Hematopoietic multipotent progenitor cell treated with erythropoietin and hydrocortisone succinate and interleukin-3 and kit ligand, for 15 days (in vitro differentiated cells): ENCODE results near the gene CCDC73.
"Not testable (repeated sequence)": the region's sequence is repeated elsewhere in the genome, so short reads cannot be mapped to it uniquely, and the experiment has no call there.

Source experiments
- DNase-seq: peaks from one replicate; pipeline ENCODE4 v3.0.0-alpha.2; 2015; ENCODE audit warnings: low spot score

The CCDC73 gene

DNA sequence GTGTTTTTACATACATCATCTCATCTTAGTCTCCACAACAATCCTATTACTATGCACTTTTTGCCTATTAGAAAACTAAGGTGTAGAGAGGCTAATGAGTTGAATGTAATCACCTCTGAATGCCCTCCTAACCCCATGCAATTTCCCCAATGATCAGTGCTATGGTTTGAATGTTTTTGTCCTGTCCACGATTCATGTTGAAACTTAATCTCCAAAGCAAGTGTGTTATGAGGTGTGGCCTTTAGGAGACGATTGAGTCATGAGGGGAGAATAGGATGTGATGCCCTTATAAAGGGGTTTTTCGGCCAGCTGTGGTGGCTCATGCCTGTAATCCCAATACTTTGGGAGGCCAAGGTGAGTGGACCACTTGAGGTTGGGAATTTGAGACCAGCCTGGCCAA lies 2.0 kb upstream of the CCDC73 start:
- no peak for DNase-seq

- peak; percentile 60 for DNase-seq
These were observed 1.4 kb downstream of the CCDC73 start for GRCh38 chr11:32792948-32793475.

GRCh38 chr11:32792111-32792947 lies 2.1 kb downstream of the CCDC73 start:
- DNase-seq: no peak

DNA sequence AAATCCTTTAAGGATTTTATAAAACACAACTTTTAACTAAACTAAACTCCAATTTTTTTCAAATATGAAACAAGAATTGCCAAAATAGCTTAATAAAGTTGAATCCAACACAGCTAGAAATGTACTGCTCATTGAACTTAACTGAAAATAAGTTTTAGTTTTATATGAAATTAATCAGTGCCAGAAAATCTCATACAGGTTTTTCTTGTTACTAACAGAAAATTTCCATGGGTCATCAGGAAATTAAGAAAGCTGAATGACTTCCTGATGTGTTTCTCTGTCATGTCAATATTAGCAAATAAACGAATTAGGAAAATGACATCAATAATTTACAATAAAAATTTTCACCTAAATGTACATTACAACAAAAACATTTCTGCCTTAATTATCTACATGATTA lies 3.5 kb downstream of the CCDC73 start:
- no peak for DNase-seq

DNA sequence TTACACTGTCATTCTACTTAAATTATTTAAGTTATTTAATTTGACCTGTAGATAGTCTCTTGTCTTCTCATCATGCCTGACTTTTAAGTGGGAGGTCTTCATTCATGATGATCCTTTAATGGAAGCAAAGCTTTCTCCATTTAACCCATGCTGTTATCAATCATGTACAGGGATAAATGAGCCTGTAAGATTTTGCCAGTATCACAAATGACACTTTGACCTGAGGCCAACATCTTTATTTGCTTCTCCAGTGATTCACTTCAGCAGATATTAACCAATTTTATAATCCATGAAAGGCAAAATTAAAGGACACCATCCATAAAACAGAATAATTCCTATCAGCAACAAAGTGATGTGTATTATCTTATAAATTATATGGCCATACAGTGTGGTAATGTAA lies 7.7 kb downstream of the CCDC73 start:
- no peak for DNase-seq

- DNase-seq: no peak
These were observed 9.2 kb downstream of the CCDC73 start for GRCh38 chr11:32785262-32785661.

GRCh38 chr11:32781721-32782120 lies 12.7 kb downstream of the CCDC73 start:
- DNase-seq: no peak

DNA sequence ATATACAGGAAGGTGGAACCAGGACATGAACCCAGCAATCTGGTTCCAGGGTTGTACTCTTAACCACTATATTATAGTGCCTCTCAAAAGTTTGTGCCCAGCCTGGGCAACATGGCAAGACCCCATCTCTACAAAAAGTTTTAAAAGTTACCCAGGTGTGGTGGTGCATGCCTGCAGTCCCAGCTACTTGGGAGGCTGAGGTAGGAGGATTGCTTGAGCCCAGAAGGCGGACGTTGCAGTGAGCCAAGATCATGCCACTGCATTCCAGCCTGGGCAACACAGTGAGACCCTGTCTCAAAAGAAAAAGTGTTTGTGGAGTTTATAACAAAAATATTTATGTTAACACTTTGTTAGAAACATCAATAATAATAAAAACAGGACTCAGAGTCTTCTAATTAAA lies 13.6 kb downstream of the CCDC73 start:
- not testable (repeated sequence) for DNase-seq

- DNase-seq: no peak
These were observed 15.3 kb downstream of the CCDC73 start for GRCh38 chr11:32779136-32779535.

DNA sequence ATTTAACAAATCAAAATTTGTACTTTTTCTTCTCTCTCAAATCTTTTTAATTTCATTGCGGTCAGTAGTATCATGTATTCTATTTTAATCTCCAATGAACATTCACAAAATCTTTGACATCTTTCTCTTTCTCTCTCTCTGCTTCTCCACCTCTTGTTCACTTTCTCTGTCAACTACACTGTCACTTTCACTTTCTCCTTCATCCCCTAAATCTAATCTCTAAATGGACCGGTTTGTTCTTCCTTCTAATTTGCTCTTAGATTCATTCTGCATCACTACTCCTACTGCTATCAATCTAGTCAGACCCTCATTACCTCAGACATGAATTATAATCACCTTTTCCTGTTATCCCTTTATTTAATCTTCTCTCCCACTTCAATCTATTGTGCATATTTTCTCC lies 18.6 kb downstream of the CCDC73 start:
- DNase-seq: no peak

DNA sequence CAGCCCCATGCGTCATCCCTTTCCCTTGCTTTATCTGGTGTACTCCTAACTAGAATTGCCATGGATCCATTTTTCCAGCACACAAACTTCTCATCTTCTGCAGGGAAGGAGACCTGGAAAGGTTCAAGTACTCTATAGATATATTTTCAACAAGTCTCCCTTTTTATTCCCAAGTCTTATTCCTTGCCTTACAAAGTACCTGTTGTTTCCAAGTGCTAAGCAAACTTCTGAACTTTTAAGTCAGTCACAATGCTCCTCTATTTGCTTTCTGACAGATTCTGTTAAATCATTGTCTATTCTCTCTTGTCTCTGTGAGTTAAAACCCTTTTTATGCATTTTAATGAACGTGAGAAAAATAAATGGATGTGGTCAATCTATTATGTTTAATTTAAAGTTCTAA lies 20.4 kb downstream of the CCDC73 start:
- no peak for DNase-seq

DNA sequence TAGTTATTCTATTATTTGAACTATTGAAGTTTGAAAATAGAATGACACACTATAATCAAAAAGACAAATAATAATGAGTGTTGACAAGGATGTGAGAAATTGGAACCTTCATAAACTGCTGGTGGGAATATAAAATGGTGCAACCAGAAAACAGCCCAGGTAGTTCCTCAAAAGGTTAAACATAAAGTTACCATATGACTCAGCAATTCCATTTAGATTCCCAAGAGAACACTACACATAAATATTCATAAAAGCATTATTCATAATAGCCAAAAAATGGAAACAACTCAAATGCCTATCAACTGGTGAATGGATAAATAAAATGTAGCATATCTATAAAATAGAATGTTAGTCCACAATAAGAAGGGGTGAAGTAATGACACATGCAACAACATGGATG lies 21.7 kb downstream of the CCDC73 start:
- DNase-seq: no peak

DNA sequence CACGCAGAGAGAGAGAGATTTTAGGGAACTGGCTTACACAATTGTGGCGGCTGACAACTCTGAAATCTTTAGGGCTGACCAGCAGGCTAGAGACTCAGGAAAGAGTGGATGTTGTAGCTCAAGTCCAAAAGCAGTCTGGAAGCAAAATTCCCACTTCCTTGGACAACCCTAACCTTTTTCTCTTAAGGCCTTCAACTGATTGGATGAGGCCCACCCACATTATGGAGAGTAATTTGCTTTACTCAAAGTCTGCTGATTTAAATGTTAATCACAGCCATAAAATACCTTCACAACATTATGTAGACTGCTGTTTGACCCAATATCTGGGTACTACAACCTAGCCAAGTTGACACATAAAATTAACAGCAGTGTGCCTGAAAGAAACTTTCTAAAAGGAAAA lies 32.7 kb downstream of the CCDC73 start:
- DNase-seq: not testable (repeated sequence)

GRCh38 chr11:32758291-32758690 lies 36.2 kb downstream of the CCDC73 start:
- DNase-seq: no peak

- not testable (repeated sequence) for DNase-seq
These were observed 41.3 kb downstream of the CCDC73 start for GRCh38 chr11:32753181-32753580.

- DNase-seq: no peak
These were observed 42.5 kb downstream of the CCDC73 start for GRCh38 chr11:32752001-32752400.

- no peak for DNase-seq
These were observed 43.1 kb downstream of the CCDC73 start for GRCh38 chr11:32751381-32751780.

DNA sequence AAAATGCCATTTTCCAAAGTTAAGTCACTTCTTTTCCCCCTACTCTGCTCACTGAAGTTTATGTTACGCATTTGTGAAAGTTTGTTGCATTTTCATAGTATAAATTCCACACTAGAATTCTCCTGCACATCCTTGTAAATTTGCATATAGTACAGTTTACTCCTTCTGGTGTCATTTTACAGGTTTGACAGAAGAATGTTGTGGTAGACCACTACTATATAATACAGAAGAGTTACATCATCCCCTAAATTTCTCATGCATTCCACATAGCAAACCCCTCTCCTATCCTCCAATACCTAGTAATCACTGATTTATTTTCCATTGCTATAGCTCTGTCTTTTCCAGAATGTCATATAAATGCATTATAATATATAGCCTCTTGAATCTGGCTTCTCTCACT lies 64.5 kb downstream of the CCDC73 start:
- no peak for DNase-seq

GRCh38 chr11:32723332-32723731 lies 71.1 kb downstream of the CCDC73 start:
- DNase-seq: no peak

DNA sequence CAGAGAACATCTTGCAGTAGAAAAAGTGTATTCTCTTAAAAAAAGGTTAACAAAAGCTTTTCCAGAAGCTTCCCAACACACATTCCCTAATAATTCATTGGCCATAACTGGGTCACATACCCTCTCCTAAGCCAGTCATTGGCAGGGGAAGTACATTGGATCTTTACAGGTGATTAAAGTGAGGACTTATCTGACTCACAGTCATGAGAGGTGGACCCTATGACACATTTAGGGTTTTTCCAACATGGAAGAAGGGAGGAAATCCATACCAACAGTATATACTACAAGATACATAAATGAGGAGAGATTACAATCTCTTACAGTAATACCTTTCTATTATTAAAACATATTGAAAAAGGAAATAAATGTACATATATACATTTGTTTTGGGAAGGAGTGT lies 72.2 kb downstream of the CCDC73 start:
- DNase-seq: no peak

DNA sequence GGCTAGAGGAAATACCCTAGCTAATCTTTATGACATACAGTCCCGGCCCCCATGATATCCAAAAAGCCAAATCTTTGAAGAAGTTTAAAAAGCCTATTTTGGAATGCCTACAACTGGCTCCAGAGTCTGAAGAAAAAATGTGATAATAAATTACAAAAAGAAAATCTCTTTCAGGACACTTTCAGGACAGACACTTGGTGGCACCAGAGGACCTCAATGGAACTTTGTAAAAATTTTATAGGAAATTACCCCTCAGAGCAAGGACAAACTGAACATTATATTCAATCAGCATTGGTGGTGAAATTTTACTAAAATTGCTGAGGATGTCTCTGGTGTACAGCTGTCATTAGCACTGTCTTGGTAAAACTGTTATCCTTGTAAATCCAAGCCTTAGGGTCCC lies 81.0 kb downstream of the CCDC73 start:
- DNase-seq: no peak

DNA sequence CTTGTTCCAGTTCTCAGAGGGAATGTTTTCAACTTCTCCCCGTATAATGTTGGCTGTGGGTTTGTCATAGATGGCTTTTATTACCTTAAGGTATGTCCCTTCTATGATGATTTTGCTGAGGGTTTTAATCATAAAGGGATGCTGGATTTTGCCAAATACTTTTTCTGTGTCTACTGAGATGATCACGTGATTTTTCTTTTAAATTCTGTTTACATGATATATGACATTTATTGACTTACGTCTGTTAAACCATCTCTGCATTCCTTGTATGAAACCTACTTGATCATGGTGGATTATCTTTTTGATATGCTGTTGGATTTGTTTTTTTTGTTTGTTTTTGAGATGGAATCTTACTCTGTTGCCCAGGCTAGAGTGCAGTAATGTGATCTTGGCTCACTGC lies 85.5 kb downstream of the CCDC73 start:
- DNase-seq: not testable (repeated sequence)

- no peak for DNase-seq
These were observed 87.3 kb downstream of the CCDC73 start for GRCh38 chr11:32706985-32707741.
